Medulla oblongata (tissue), 1 donor: ENCODE results near the gene MPPED2.

Source experiments
- DNase-seq: peaks from one replicate; pipeline ENCODE4 v3.0.0-alpha.2; 2015; ENCODE audit errors: extremely low spot score

Gene MPPED2

DNA sequence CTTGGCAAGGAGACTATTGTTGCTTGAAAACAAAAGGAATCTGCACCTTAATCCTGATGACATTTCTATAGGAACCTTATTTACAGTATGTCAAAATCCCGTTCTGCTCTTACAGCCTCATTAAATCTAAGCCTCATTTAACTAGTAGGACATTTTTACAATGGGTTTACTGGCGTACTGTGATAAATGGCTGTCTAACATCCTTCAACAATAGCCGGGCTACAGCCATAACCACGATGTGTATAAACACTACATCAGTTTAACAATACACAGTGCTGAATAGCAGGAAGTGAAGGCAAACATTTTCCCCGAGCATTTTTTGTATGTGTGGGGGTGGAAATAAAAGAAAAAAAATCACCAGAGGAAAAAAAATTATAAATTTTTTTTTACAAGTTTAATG, 132.0 kb downstream of the MPPED2 start:
- DNase-seq = no peak

DNA sequence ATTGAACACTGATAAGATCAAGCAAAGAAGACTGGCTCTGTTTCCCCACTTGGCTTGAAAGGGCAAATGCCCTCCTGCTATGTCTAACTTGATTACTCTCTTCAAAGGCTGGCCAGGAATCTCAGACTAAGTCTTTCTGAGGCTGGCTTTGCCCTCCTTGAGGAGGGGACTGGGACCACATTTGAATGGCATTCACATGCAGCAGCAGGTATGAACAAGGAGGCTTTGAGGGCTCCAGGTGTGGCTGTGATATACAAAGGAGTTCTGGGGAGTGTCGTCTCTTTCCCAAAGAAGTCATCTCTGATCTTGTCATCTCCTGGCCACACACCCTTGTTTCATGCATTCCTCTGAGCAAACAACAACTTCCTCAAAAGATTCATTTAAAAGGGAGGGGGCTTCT, 132.4 kb downstream of the MPPED2 start:
- no peak for DNase-seq

GRCh38 chr11:30452842-30453241, 133.3 kb downstream of the MPPED2 start:
- no peak for DNase-seq

DNA sequence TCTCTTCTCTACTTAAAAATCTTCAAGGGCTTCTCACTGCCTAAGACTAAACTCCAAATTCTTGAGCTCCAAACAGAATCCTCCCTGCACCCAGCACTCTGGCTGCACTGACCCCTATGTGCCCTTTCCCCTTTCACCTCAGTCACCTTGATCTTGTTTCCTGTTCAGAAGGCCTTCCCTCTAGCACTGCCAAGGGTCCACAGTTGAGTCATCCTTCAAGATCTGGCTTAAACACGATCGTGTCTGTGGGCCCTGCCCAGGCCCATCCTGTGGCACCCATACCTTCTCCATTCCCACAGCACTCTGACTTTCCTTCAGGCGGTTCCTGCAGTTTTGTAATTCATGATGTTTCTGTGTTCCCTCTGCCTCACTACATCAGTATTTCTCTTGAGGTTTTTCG, 134.0 kb downstream of the MPPED2 start:
- DNase-seq = no peak

GRCh38 chr11:30451626-30452025, 134.5 kb downstream of the MPPED2 start:
- no peak for DNase-seq

GRCh38 chr11:30451167-30451566, 135.0 kb downstream of the MPPED2 start:
- DNase-seq = no peak

DNA sequence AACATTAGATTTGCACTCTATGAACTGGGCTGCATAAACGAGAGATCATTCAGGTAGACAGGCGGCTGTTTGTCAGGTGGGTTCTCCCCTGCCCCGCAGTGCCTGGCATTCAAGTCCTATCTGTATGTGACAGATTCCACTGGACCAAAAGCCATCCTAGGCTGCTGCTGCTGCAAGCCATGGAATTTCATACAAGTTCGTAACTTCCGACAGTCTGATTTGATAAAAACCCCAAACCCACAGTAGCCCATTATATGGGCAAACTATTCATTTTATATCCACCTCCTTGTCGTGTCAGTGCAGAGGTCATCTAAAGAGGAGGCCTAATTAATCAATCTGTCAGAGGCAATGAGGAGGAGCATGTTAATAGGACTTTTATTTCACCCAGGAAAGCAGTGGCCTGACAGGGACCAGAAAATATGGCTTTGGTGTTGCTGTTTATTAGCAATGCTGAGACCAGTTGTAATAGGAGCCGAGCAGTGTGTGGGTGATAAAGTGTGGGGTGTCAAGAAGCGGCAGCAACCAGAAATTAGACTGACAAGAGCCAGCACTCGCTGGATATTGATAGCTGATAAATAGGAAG, 139.0 kb downstream of the MPPED2 start:
- DNase-seq = no peak

GRCh38 chr11:30446520-30446919, 139.6 kb downstream of the MPPED2 start:
- DNase-seq = no peak

- DNase-seq = no peak
Measured at GRCh38 chr11:30445056-30445455, 141.1 kb downstream of the MPPED2 start.

DNA sequence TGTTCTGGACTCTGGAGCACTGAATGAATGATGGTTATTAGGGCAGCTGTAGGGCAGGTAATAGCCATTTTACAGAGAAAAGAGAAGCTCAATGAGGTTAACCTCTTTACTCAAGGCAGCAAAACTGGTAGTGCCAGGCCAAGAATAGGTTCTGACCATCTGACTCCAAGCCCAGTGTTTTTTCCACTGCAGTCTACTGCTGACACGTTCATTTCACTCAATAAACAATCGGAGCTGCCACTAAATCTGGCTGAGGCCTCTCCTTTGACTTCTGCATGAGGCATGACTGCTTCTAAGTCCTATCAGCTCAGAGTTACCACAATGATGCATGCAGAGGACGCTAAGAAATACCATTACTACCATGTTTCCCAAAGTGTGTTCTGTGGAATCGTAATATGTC, 145.6 kb downstream of the MPPED2 start:
- DNase-seq = no peak

DNA sequence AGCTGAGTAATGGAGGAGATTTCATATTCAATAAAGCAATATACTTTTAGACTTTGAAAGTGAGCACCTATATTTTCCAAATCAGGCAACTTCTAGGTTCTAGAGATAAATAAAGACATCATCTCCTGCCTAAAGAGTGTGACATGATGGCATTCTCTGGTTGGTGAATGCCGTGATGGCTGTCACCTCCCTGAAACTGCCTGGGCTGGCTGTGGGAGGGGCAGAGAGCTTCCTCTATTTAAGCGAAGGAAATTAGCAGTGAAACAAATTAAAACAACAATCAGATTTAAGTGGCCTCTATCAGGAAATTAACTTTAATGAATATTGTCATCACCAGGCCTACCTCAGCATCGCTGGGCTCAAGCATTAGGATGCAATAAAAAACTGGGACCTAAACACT, 149.4 kb downstream of the MPPED2 start:
- DNase-seq = no peak

DNA sequence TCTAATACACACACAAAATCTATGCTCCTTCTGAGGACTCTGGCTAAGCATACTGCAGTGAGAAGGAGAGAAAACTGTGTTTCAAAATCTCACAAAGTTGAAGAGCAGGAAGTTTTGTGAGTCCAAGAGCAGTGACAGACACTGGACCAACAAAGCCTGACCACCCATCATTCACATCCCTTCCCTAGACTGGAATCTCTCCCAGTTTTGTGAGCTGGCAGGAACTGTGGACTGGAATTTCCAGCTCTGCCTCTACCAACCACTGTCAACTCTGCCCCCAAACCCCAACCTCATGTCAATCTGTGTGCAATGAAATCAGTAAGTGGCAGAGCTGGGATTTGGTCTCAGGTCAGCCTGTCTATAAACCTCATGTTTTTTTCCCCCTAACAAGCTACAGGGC, 150.7 kb downstream of the MPPED2 start:
- peak; percentile 18 for DNase-seq

GRCh38 chr11:30434901-30435300, 151.3 kb downstream of the MPPED2 start:
- DNase-seq = no peak

GRCh38 chr11:30433831-30434230, 152.3 kb downstream of the MPPED2 start:
- DNase-seq = no peak

DNA sequence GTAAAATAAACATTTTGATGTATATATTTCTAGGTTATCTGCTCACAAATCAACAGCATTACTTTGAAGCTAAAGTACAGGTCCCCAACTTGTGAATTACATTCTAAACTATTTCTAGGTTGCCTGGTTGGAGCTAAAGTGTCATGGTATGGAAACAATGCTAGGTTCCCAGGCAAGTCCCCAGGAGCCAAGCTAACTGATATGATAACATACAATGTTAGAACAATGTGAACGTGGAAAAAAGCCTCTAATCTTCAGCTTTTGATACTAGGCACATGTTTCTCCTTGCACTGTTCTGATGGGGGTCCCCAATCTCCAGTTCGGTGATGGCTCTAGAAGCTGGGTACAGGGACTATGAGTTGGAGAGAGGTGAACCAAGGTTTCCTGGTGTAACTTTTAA, 153.4 kb downstream of the MPPED2 start:
- no peak for DNase-seq

DNA sequence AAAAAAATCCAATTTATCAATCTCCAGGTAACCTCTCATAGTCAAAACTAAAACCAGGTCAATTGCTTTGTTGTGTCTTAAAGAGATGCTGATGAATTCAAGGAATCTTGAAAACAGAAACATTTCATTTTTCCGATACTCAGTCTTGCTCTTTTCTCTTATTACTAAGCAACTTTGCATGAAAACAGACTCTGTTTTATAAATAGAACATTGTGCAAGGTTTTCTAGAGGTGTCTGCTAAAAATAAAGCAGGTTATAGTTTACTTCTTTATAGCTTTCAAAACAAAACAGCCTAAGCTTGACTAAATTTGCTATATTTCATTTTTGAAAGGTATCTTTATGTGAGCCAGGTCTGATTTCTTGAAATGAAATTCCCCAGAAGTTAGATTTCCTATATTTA, 154.0 kb downstream of the MPPED2 start:
- DNase-seq = no peak

GRCh38 chr11:30431127-30431814, 154.9 kb downstream of the MPPED2 start:
- DNase-seq = no peak

- DNase-seq = no peak
Measured at GRCh38 chr11:30429550-30429949, 156.6 kb downstream of the MPPED2 start.

GRCh38 chr11:30426781-30427180, 159.4 kb downstream of the MPPED2 start:
- no peak for DNase-seq

DNA sequence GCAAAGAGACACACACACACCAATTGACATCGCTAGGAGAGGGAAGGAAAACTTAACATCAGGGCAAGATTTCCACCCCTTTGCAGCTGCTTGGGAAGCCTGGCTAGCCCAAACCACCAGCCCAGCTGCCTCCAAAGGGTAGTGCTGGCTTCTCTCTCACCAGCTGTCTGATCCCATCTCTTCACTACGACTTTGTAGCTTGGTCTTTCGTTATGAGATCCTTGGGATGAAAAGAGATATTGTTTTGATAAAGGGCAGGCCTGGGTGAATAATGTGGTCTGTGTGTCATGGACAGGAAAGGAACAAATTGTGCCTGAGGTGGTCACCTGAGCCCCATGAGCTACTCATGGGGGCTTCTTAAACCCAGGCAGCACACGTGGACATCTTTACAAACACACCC, 161.3 kb downstream of the MPPED2 start:
- DNase-seq = no peak

DNA sequence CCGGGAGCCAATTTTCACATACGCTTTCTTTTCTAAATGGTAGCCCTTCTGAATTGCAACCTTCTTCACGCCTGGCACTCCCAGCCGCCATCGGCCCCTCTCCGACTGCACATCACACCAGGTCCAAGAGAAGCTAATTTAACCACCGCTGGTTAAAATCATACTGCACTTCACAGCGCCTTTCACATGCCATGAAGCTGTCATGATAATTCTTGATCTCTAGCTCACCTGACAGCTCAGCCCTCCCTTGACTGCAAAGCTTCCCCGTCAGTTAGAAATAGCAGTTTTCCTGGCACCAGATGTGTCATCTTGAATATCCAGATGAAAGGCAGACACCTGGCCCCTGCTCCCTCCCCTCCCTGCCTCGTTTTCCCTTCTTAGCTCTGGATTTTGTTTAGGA, 161.8 kb downstream of the MPPED2 start:
- DNase-seq = no peak

DNA sequence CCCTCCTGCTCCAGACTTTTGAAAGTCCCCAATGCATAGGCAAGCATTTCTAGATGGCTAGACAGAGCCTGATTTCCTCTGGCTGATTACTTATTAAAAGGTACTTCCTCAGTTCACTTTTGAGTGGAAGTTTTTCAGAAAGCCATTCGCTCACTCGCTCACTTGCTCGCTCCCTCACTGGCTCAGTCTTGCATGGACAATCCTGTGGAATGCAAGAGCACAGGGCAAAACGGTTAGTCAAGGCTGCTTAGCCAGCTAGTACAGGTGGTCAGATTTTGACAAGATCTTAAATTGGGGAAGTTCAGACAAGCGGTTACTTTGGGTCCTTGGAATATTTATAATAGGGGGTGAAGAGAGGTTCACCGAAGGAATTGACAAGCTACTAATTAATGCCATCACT, 162.3 kb downstream of the MPPED2 start:
- no peak for DNase-seq

- no peak for DNase-seq
Measured at GRCh38 chr11:30423279-30423648, 162.9 kb downstream of the MPPED2 start.
